Posterior vena cava (tissue), 2 donors: ENCODE results near the gene PTPN12. TPM values are rescaled to one million over a fixed set of nuclear protein-coding genes. Genes with fewer than 3 reads are reported as not detected.

Experiments
- DNase-seq: peaks from one replicate; pipeline ENCODE4 v3.0.0-alpha.2; 2020; ENCODE audit warnings: low spot score
- intact Hi-C, 2 donors: fragments of 100-400 bp; cut with DNase I; formaldehyde crosslinking; loops; one replicate each; pipeline versions ENCODE4 v1.14.1 to v1.14.2; 2022 to 2023
- total RNA-seq, 2 donors: library from RNA; stranded (reverse); fragmentation: NEBNext Ultra II Directional; extraction: Animal tissue kit (Norgen Biotek cat#: 25700); gene quantifications; one replicate each; pipeline ENCODE4 v1.2.1, GENCODE V29; 2021
- donor health status: DM: yes; HTN: yes; CAD: no.
- donor health status: DM: yes; HTN: yes; CAD: no.

The PTPN12 gene
- total RNA-seq, 2 donors from 2014 or later: 92.6 to 103 TPM

DNA sequence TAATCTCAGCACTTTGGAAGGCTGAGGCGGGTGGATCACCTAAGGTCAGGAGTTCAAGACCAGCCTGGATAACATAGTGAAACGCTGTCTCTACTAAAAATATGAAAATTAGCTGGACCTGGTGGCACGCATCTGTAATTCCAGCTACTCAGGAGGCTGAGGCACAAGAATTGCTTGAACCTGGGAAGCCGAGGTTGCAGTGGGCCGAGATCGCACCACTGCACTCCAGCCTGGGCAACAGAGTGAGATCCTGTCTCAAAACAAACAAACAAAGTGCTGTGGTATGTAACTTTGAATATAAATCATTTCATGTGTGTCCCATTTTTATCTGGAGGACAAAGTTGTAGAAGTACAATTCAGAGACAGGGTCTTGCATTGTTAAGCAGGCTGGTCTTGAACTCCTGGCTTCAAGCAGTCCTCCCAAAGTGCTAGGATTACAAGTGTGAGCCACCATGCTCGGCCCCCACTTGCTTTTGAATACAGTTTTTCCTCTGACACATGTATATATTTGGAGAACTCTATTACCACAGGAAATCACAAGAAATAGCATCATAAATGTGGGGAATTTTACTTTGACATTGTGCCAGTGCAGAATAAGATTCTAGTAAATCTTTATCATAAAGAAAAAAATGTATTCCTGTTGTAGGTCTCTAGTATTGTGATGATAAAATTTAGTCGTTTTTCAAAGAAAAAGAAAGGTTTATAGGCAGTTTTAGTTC, 32.6 kb downstream of the PTPN12 start:
- intact Hi-C loops: no loop called here
- no peak for DNase-seq

GRCh38 chr7:77570330-77571011, 33.4 kb downstream of the PTPN12 start:
- intact Hi-C loops: no loop called here
- DNase-seq: no peak

GRCh38 chr7:77571801-77572200, 34.7 kb downstream of the PTPN12 start:
- intact Hi-C loops: no loop called here
- DNase-seq: no peak

GRCh38 chr7:77575187-77575586, 38.1 kb downstream of the PTPN12 start:
- no peak for DNase-seq
- intact Hi-C loops: no loop called here

DNA sequence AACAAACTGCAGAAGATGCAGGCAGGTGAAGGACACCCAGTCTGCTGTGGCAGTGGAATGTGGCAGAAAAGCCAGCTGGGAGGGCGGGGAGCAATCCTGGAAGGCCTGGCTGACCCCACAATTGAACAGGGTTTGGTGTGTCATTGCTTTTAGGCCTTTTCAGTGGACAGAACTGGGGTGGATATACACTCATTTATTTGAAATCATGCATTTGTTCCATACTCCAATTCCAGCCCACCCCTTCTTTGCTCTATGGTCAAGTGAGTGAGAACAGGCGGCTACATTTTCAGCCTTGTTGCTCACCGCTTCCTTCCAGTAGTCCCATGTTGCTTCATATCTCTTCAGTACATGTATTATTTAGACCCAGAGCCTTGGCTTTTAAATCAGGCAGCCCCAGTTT, 39.8 kb downstream of the PTPN12 start:
- intact Hi-C loops: no loop called here

GRCh38 chr7:77579797-77580196, 42.7 kb downstream of the PTPN12 start:
- no peak for DNase-seq

More for the DNA sequence above, 39.8 kb downstream of the PTPN12 start:
- no peak for DNase-seq

GRCh38 chr7:77580762-77581350, 43.8 kb downstream of the PTPN12 start:
- intact Hi-C loops: no loop called here
- DNase-seq: no peak

More at GRCh38 chr7:77579797-77580196, 42.7 kb downstream of the PTPN12 start:
- intact Hi-C loops: no loop called here

DNA sequence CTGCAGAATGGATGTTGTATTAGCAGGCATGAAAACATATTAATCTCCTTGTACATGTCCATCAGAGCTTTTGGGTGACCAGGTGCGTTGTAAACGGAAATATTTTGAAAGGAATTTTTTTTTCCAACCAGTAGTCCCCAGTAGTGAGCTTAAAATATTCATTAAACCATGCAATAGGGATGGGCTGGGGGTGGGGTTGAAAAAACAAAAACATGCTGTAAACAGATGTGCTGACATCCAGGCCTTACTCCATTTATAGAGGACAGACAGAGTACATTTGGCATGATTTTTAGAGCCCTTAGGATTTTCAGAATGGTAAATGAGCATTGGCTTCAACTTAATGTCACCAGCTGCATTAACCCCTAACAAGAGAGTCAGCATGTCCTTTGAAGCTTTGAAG, 50.2 kb downstream of the PTPN12 start:
- intact Hi-C loops: no loop called here
- no peak for DNase-seq

GRCh38 chr7:77600952-77601351, 63.9 kb downstream of the PTPN12 start:
- intact Hi-C loops: no loop called here
- no peak for DNase-seq

DNA sequence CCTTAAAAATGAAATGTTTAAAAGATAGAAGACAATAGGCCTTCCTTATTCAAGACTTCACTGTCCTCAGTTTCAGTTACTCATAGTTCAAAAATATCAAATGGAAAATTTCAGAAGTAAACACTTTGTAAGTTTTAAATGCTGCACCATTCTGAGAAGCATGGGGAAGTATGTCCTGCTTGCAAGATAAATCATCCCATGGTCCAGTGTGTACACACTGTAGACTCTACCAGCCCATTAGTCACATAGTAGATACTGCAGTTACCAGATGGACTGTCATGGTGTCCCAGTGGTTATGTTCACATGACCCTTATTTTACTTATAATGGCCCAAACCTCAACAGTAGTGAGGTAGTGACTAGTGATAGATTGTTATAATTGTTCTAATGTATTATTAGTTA, 69.5 kb downstream of the PTPN12 start:
- intact Hi-C loops: no loop called here
- DNase-seq: no peak

GRCh38 chr7:77619314-77619713, 82.2 kb downstream of the PTPN12 start:
- no peak for DNase-seq
- intact Hi-C loops: loop anchor here in 1 of 2 donors (2.0 kb wide), 1 partner anchor 23 kb away; no protein-coding TSS in a partner anchor

- DNase-seq: no peak
- intact Hi-C loops: no loop called here
These were observed 89.7 kb downstream of the PTPN12 start for GRCh38 chr7:77626586-77627308.

- intact Hi-C loops: no loop called here
These were observed 90.2 kb downstream of the PTPN12 start for GRCh38 chr7:77627309-77627676.

DNA sequence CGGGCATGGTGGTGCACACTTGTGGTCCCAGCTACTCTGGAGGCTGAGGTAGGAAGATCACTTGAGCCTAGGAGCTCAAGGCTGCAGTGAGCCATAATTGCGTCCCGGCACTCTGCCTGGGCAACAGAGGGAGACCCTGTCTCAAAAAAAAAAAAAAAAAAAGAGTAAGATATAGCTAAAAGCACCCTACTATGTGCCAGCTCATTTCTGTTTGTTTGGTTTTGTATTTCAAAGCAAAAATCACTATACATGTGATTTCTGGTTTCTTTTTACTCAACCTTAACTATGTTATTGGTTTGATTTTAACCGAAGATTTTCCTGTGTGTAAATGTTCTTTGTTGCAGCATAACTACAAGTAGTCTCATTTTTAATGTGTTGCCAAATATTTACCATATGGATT, 92.7 kb downstream of the PTPN12 start:
- intact Hi-C loops: no loop called here
- no peak for DNase-seq

More at GRCh38 chr7:77627309-77627676, 90.2 kb downstream of the PTPN12 start:
- no peak for DNase-seq

- intact Hi-C loops: no loop called here
- DNase-seq: no peak
These were observed 94.7 kb downstream of the PTPN12 start for GRCh38 chr7:77631820-77632219.

- no peak for DNase-seq
These were observed 107.7 kb downstream of the PTPN12 start for GRCh38 chr7:77644774-77645173.

DNA sequence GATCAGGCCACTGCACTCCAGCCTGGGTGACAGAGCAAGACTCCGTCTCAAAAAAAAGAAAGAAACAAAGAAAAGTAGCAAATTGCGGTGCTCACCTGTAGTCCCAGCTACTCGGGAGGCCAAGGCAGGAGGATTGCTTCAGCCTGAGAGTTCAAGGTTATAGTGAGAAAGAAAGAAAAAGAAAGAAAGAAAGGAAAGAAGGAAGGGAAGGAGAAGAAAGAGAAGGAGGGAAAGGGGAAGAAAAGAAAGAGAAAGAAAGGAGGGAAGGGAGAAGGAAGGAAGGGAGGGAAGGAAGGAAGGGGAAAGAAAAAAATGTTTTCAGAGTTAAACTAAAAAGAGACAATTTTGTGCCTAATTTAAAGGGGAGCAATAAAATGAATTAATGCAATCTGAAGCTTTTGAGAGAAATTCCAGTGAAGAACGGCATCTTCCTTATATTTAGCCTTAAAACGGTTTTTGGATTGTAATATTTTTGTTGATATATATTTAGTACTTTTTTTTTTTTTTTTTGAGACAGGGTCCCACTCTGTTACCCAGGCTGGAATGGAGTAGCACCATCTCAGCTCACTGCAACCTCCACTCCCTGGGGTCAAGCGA, 111.7 kb downstream of the PTPN12 start:
- no peak for DNase-seq
- intact Hi-C loops: no loop called here

More at GRCh38 chr7:77644774-77645173, 107.7 kb downstream of the PTPN12 start:
- intact Hi-C loops: no loop called here

- no peak for DNase-seq
- intact Hi-C loops: no loop called here
These were observed 112.7 kb downstream of the PTPN12 start for GRCh38 chr7:77649716-77650349.

DNA sequence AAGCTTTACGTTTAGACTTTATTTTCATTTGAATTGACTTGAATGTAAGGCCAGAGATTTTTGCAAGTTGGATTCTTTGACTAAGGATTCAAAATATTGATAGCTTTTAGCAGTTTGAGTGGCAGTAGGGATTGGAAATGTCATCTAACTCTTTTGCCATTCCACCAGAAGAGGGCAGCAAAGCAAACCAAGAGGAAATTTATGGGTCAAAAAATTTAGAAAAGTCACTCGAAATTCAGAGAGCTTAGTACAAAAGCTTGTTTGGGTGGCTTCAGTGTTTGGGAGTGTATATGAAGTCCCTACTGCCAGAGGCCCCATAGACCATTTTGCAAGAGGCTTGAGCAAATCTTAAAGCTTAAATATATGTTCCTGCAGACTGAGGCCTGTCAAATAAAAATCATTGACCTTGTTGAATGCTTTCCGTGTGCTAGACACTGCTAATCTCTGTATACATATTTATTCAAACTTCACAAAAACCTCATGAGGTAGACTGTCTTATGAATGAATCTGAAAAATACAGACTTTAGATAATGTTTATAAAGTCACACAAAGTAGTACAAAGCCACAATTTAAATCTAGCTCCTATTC, 114.6 kb downstream of the PTPN12 start:
- intact Hi-C loops: no loop called here
- DNase-seq: no peak
